NCI-H748 (cell line): ENCODE data around the gene ATXN1.
A peak's percentile ranks its signal among the peaks of the same experiment; 100 is the strongest.
"Not testable (repeated sequence)": the region's sequence is repeated elsewhere in the genome, so short reads cannot be mapped to it uniquely, and the experiment has no call there.

Experiments
- DNase-seq: peaks from one replicate; lab custom pipeline; 2025; ENCODE audit not compliant: unreplicated experiment; lab: John Stamatoyannopoulos, UW

ATXN1 gene

GRCh38 chr6:16702627-16703378 is 58.5 kb downstream of the ATXN1 start:
- DNase-seq: not testable (repeated sequence)

- DNase-seq: no peak
Measured at GRCh38 chr6:16700916-16701234, 60.4 kb downstream of the ATXN1 start.

GRCh38 chr6:16700202-16700915 is 60.9 kb downstream of the ATXN1 start:
- DNase-seq: peak; percentile 52

- DNase-seq: no peak
Measured at GRCh38 chr6:16698997-16699868, 62.0 kb downstream of the ATXN1 start.

GRCh38 chr6:16698162-16698533 is 63.1 kb downstream of the ATXN1 start:
- peak; percentile 96 for DNase-seq

- peak; percentile 96 for DNase-seq
Measured at GRCh38 chr6:16697437-16698161, 63.7 kb downstream of the ATXN1 start.

- DNase-seq: no peak
Measured at GRCh38 chr6:16696496-16696895, 64.8 kb downstream of the ATXN1 start.

- DNase-seq: no peak
Measured at GRCh38 chr6:16694781-16695578, 66.3 kb downstream of the ATXN1 start.

- DNase-seq: no peak
Measured at GRCh38 chr6:16691324-16691723, 69.9 kb downstream of the ATXN1 start.

- DNase-seq: no peak
Measured at GRCh38 chr6:16690608-16691142, 70.6 kb downstream of the ATXN1 start.

GRCh38 chr6:16689788-16690607 is 71.3 kb downstream of the ATXN1 start:
- DNase-seq: no peak

- DNase-seq: no peak
Measured at GRCh38 chr6:16688984-16689636, 72.2 kb downstream of the ATXN1 start.

- no peak for DNase-seq
Measured at GRCh38 chr6:16688436-16688835, 72.8 kb downstream of the ATXN1 start.

GRCh38 chr6:16687045-16687444 is 74.2 kb downstream of the ATXN1 start:
- no peak for DNase-seq

- DNase-seq: no peak
Measured at GRCh38 chr6:16684896-16685554, 76.2 kb downstream of the ATXN1 start.

GRCh38 chr6:16684195-16684689 is 77.0 kb downstream of the ATXN1 start:
- DNase-seq: no peak

GRCh38 chr6:16683641-16684194 is 77.5 kb downstream of the ATXN1 start:
- DNase-seq: no peak
